Ascending aorta (tissue), 2 donors: ENCODE results near the gene CELSR1. TPM values are rescaled to one million over a fixed set of nuclear protein-coding genes. Genes with fewer than 3 reads are reported as not detected.

Source experiments
- DNase-seq, 2 donors: peaks; one replicate each; pipeline ENCODE4 v3.0.0-alpha.2; 2019; ENCODE audit warnings: low spot score in 2 of 2
- H3K27ac ChIP-seq, 2 donors: fragments of 200-600 bp; sonication (generic); one replicate each; pipeline ENCODE4 v1.5.1; 2016 to 2017; ENCODE audit warnings: mild to moderate bottlenecking in 1 of 2
- H3K27me3 ChIP-seq: fragments of 200-600 bp; sonication (generic); one replicate; pipeline ENCODE4 v1.5.1; 2017
- H3K36me3 ChIP-seq, 2 donors: fragments of 200-600 bp; sonication (generic); one replicate each; pipeline ENCODE4 v1.5.1; 2016
- H3K4me1 ChIP-seq, 2 donors: fragments of 200-600 bp; sonication (generic); one replicate each; pipeline ENCODE4 v1.5.1; 2016 to 2017; ENCODE audit warnings: mild to moderate bottlenecking in 1 of 2
- H3K4me3 ChIP-seq, 2 donors: fragments of 200-600 bp; sonication (generic); one replicate each; pipeline ENCODE4 v1.5.1; 2016 to 2017; ENCODE audit warnings: mild to moderate bottlenecking in 1 of 2
- H3K9me3 ChIP-seq, 2 donors: fragments of 200-600 bp; sonication (generic); one replicate each; pipeline ENCODE4 v1.5.1; 2016
- CTCF ChIP-seq, 3 experiments: fragments of 200-600 bp in 2 of 3; fragments of 450-650 bp in 1 of 3; sonication (generic) in 2 of 3; IDR thresholded peaks; one replicate each; pipeline ENCODE4 v1.5.1; 2016 to 2019; ENCODE audit warnings: antibody characterized with exemption in 3 of 3, mild to moderate bottlenecking in 1 of 3, moderate library complexity in 1 of 3
- intact Hi-C: fragments of 100-400 bp; cut with DNase I; formaldehyde crosslinking; loops from one replicate; pipeline ENCODE4 v1.15.1; 2023
- total RNA-seq: library from RNA; depleted of rRNA; stranded (reverse); fragments of >200 nt; gene quantifications from one replicate; pipeline ENCODE4 v1.1.0, GENCODE V29; 2016

The CELSR1 gene
- total RNA-seq, 1 donor from 2014 or later = 10.5 TPM

DNA sequence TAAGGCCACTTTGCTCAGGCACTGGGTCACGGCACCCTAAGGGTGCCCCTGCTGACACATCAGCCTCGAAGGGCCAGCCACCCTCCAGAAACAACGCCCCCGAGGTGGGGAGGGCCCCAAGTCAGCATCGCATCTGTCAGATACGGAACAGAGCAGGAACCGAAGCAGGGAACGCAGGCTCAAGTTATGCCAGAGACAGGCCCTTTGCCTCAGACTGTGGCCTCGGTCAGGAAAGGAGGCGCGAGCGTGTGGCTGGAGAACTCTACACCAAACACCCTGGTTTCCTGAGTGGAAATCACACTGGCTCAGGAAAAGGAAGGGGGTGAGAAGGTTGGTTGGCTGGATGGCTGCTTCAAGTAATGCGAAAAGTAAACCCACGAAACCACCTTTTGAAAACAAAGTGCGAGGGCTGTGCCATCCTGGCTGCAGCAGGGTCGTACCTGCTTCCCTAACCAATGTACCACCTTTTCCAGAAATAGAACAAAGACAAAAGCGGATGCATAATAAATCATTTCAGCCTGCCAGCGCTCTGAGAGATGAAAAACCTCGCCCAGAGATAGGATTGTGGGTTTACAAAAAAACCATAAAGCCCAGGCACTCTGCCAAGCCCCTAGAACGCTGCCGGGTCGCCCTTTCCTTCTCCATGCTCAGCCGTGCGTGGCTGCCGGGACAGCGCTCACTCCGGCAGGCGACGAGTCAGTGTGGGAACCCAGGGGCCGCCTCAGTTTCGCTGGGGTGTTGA is 163.3 kb downstream of the CELSR1 start:
- intact Hi-C loops = no loop called here

GRCh38 chr22:46373159-46373558 is 164.3 kb downstream of the CELSR1 start:
- no peak for DNase-seq
- H3K27me3 ChIP-seq = no peaks in the 10 kb centered on the region
- peaks cover 0 to 15% of the 10 kb centered on the region in 2 donors for H3K9me3 ChIP-seq
- H3K4me1 ChIP-seq = no peaks in the 10 kb centered on the region
- no peak overlapping the region for H3K4me3 ChIP-seq
- no peak overlapping the region for H3K27ac ChIP-seq
- H3K36me3 ChIP-seq = no peaks in the 10 kb centered on the region
- intact Hi-C loops = no loop called here
- no peak for TF ChIP-seq CTCF (IDR thresholded peaks at IDR 0.05)

More for the DNA sequence above, 163.3 kb downstream of the CELSR1 start:
- Histone ChIP-seq H3K27ac (no peak overlapping the region), H3K4me3 (no peak overlapping the region), H3K36me3 (no peaks in the 10 kb centered on the region), H3K9me3 (peaks cover 0 to 15% of the 10 kb centered on the region in 2 donors), H3K27me3 (no peaks in the 10 kb centered on the region), H3K4me1 (no peaks in the 10 kb centered on the region)
- no peak for TF ChIP-seq CTCF (IDR thresholded peaks at IDR 0.05)
- no peak for DNase-seq

DNA sequence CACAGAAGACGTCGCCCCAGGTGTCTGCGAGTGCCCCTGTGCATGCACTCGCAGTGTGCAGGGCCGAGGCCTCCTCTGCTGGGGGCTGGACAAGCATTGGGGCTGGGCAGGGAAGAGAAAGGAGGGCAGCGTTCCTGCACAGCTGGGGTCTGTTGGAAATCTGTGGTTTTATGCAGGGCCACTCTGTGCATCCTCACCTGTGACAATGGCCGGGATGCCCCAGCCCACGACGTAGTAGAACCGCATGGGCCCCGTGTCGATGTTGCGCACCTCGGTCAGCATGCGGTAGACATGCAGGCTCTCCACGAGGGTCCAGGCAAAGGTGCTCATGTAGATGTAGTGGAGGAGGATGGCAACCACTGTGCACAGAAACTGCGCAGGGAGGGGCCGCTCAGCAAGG is 164.7 kb downstream of the CELSR1 start:
- no peaks in the 10 kb centered on the region for H3K27me3 ChIP-seq
- no peak for DNase-seq
- H3K9me3 ChIP-seq = peaks cover 0 to 15% of the 10 kb centered on the region in 2 donors
- no peak for TF ChIP-seq CTCF (IDR thresholded peaks at IDR 0.05)
- no peaks in the 10 kb centered on the region for H3K4me1 ChIP-seq
- no peak overlapping the region for H3K4me3 ChIP-seq
- intact Hi-C loops = no loop called here
- H3K27ac ChIP-seq = no peak overlapping the region
- no peaks in the 10 kb centered on the region for H3K36me3 ChIP-seq

DNA sequence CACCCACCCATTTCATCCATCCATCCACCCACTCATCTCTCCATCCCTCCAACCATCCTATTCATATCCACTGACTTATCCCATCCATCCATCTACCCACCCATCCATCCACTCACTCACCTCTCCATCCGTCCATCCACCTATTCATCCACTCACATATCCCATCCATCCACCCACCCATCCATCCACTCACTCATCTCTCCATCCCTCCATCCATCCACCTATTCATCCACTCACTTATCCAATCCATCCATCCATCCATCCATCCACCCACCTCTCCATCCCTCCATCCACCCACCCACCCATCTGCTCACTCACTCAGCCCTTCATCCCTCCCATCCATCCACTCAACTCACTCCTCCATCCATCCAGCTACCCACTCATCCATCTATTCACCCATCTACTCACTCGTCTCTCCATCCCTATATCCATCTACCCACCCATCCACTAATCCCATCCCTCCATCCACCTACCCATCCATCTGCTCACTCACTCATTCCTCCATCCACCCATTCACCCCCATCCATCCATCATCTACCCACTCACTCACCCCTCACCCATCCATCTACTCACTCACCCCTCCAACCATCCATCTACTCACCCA is 165.7 kb downstream of the CELSR1 start:
- no peaks in the 10 kb centered on the region for H3K36me3 ChIP-seq
- no peak for DNase-seq
- H3K4me1 ChIP-seq = no peaks in the 10 kb centered on the region
- H3K27ac ChIP-seq = no peak overlapping the region
- peaks cover 0 to 15% of the 10 kb centered on the region in 2 donors for H3K9me3 ChIP-seq
- intact Hi-C loops = no loop called here
- no peak overlapping the region for H3K4me3 ChIP-seq
- no peak for TF ChIP-seq CTCF (IDR thresholded peaks at IDR 0.05)
- no peaks in the 10 kb centered on the region for H3K27me3 ChIP-seq

GRCh38 chr22:46370584-46371291 is 166.7 kb downstream of the CELSR1 start:
- H3K4me3 ChIP-seq = no peak overlapping the region
- no peaks in the 10 kb centered on the region for H3K4me1 ChIP-seq
- H3K36me3 ChIP-seq = no peaks in the 10 kb centered on the region
- intact Hi-C loops = no loop called here
- H3K27ac ChIP-seq = no peak overlapping the region
- no peak for TF ChIP-seq CTCF (IDR thresholded peaks at IDR 0.05)
- H3K27me3 ChIP-seq = no peaks in the 10 kb centered on the region
- H3K9me3 ChIP-seq = peaks cover 0 to 8% of the 10 kb centered on the region in 2 donors
- no peak for DNase-seq
